IMR-90 (cell line): Measurements from ENCODE around the gene FLRT3. TPM values are rescaled to one million over a fixed set of nuclear protein-coding genes. Genes with fewer than 3 reads are reported as not detected.

Source experiments
- ATAC-seq: fragments of 200-7000 bp; cut with Tn5 transposase; 2 replicates; pipeline ENCODE4 v1.9.1; 2020; ENCODE audit warnings: low read depth, mild to moderate bottlenecking, moderate library complexity
- BruUV-seq: library from RNA; stranded (reverse); fragments of 400-500 nt; replicated peaks from 2 replicates; lab custom pipeline; 2021; lab: Mats Ljungman, UMichigan
- CTCF ChIA-PET: fragments of 300-600 bp; formaldehyde crosslinking; extraction: SDS; loops from one replicate; lab custom pipeline; 2021; ENCODE audit warnings: antibody characterized with exemption; lab: Yijun Ruan, JAX
- POLR2A ChIA-PET: fragments of 300-600 bp; sonication (Branson Sonifier 250); formaldehyde crosslinking; loops from one replicate; lab custom pipeline; 2022; ENCODE audit warnings: antibody characterized with exemption; ENCODE audit not compliant: unreplicated experiment; lab: Charles Lee
- DNase-seq: peaks from one replicate; pipeline ENCODE4 v3.0.0; 2013
- H2AFZ ChIP-seq: replicated peaks from 2 replicates; pipeline ENCODE3; 2013; ENCODE audit warnings: low read length, mild to moderate bottlenecking; ENCODE audit not compliant: poor library complexity
- H2AK5ac ChIP-seq: 2 replicates; pipeline ENCODE4 v1.6.1; 2013; ENCODE audit warnings: low read depth, low read length, inconsistent platforms
- H2AK9ac ChIP-seq: replicated peaks from 2 replicates; pipeline ENCODE3; 2013; ENCODE audit warnings: mild to moderate bottlenecking, low read depth, low read length, moderate library complexity; ENCODE audit not compliant: poor library complexity
- H2BK120ac ChIP-seq: 2 replicates; pipeline ENCODE4 v1.6.1; 2013; ENCODE audit warnings: low read depth, low read length, inconsistent platforms
- H2BK15ac ChIP-seq: 3 replicates; pipeline ENCODE4 v1.6.1; 2013; ENCODE audit warnings: low read depth, low read length, inconsistent platforms
- H2BK20ac ChIP-seq: 2 replicates; pipeline ENCODE4 v1.6.1; 2013; ENCODE audit warnings: low read depth, mild to moderate bottlenecking, inconsistent platforms, low read length, moderate library complexity
- H2BK5ac ChIP-seq: 2 replicates; pipeline ENCODE4 v1.6.1; 2013; ENCODE audit warnings: mild to moderate bottlenecking, low read depth, low read length, inconsistent platforms; ENCODE audit not compliant: poor library complexity, severe bottlenecking
- H3K14ac ChIP-seq: replicated peaks from 2 replicates; pipeline ENCODE4 v1.6.1; 2013; ENCODE audit warnings: low read depth, low read length, inconsistent platforms
- H3K18ac ChIP-seq: 2 replicates; pipeline ENCODE4 v1.6.1; 2013; ENCODE audit warnings: low read depth, low read length, control low read depth
- H3K23ac ChIP-seq: 2 replicates; pipeline ENCODE4 v1.6.1; 2013; ENCODE audit warnings: low read depth, low read length, inconsistent platforms
- H3K27ac ChIP-seq: 2 replicates; pipeline ENCODE4 v1.5.1; 2013; ENCODE audit warnings: mild to moderate bottlenecking, control low read depth, low read length; ENCODE audit not compliant: insufficient read depth
- H3K27me3 ChIP-seq: 2 replicates; pipeline ENCODE4 v1.6.1; 2013; ENCODE audit warnings: low read length; ENCODE audit not compliant: control insufficient read depth, insufficient read depth
- H3K36me3 ChIP-seq: 2 replicates; pipeline ENCODE4 v1.6.1; 2013; ENCODE audit warnings: low read length, mixed read lengths; ENCODE audit not compliant: control insufficient read depth, insufficient read depth
- H3K4ac ChIP-seq: 2 replicates; pipeline ENCODE4 v1.6.1; 2013; ENCODE audit warnings: low read depth, low read length, inconsistent platforms
- H3K4me1 ChIP-seq: 2 replicates; pipeline ENCODE4 v1.6.1; 2013; ENCODE audit warnings: low read length, mixed read lengths; ENCODE audit not compliant: control insufficient read depth, insufficient read depth
- H3K4me2 ChIP-seq: 2 replicates; pipeline ENCODE4 v1.6.1; 2013; ENCODE audit warnings: low read depth, mild to moderate bottlenecking, control low read depth, low read length, moderate library complexity
- H3K4me3 ChIP-seq: 2 replicates; pipeline ENCODE4 v1.5.1; 2013; ENCODE audit warnings: low read depth, mild to moderate bottlenecking, control low read depth, low read length, moderate library complexity; ENCODE audit not compliant: insufficient read depth
- H3K56ac ChIP-seq: 2 replicates; pipeline ENCODE4 v1.6.1; 2013; ENCODE audit warnings: low read length, inconsistent platforms; ENCODE audit not compliant: insufficient read depth; ENCODE audit errors: extremely low read depth
- H3K79me1 ChIP-seq, 2 experiments: 2 replicates each; pipeline ENCODE4 v1.6.1; 2013; ENCODE audit warnings: low read length in 2 of 2, inconsistent platforms in 1 of 2, low read depth in 1 of 2
- H3K9ac ChIP-seq: 2 replicates; pipeline ENCODE4 v1.6.1; 2013; ENCODE audit warnings: low read depth, low read length, control low read depth
- H3K9me1 ChIP-seq: 2 replicates; pipeline ENCODE4 v1.6.1; 2013; ENCODE audit warnings: low read length, inconsistent platforms; ENCODE audit not compliant: insufficient read depth
- H3K9me3 ChIP-seq: 2 replicates; pipeline ENCODE4 v1.6.1; 2013; ENCODE audit warnings: low read length; ENCODE audit not compliant: control insufficient read depth, insufficient read depth
- H4K20me1 ChIP-seq: 2 replicates; pipeline ENCODE4 v1.6.1; 2013; ENCODE audit warnings: low read length, inconsistent platforms; ENCODE audit not compliant: insufficient read depth
- H4K5ac ChIP-seq: 2 replicates; pipeline ENCODE4 v1.6.1; 2013; ENCODE audit warnings: mild to moderate bottlenecking, low read depth, low read length, control low read depth
- H4K8ac ChIP-seq, 2 experiments: 2 replicates each; pipeline ENCODE4 v1.6.1; 2013; ENCODE audit warnings: low read depth in 2 of 2, low read length in 2 of 2, control low read depth in 1 of 2, inconsistent platforms in 1 of 2
- H4K91ac ChIP-seq: 2 replicates; pipeline ENCODE4 v1.6.1; 2013; ENCODE audit warnings: low read depth, low read length, inconsistent platforms; ENCODE audit not compliant: insufficient read depth
- BHLHE40 ChIP-seq: fragments of 150-350 bp; IDR thresholded peaks from 2 replicates; pipeline ENCODE4 v1.6.1; 2016; ENCODE audit warnings: mild to moderate bottlenecking, low read depth, low read length
- CEBPB ChIP-seq: IDR thresholded peaks from 2 replicates; pipeline ENCODE4 v1.6.1; 2012; ENCODE audit warnings: low read depth, low read length, improper control_type of control experiment
- CHD1 ChIP-seq: IDR thresholded peaks from 2 replicates; pipeline ENCODE4 v1.6.1; 2012; ENCODE audit warnings: low read depth, low read length, improper control_type of control experiment
- CTCF ChIP-seq: conservative IDR thresholded peaks from 2 replicates; pipeline ENCODE4 v1.5.1; 2012; ENCODE audit warnings: mild to moderate bottlenecking, low read depth, low read length, improper control_type of control experiment
- ELK1 ChIP-seq: fragments of 150-350 bp; IDR thresholded peaks from 2 replicates; pipeline ENCODE4 v1.6.1; 2016; ENCODE audit warnings: low read depth, mild to moderate bottlenecking, low read length, moderate library complexity, borderline replicate concordance
- FOS ChIP-seq: fragments of 150-350 bp; IDR thresholded peaks from 2 replicates; pipeline ENCODE4 v1.6.1; 2016; ENCODE audit warnings: low read depth, low read length
- MAFK ChIP-seq: IDR thresholded peaks from 2 replicates; pipeline ENCODE4 v1.6.1; 2012; ENCODE audit warnings: low read depth, low read length, improper control_type of control experiment
- MAZ ChIP-seq: IDR thresholded peaks from 2 replicates; pipeline ENCODE4 v1.6.1; 2012; ENCODE audit warnings: low read depth, mild to moderate bottlenecking, low read length, improper control_type of control experiment, moderate library complexity, borderline replicate concordance
- MXI1 ChIP-seq: IDR thresholded peaks from 2 replicates; pipeline ENCODE4 v1.6.1; 2012; ENCODE audit warnings: low read depth, mild to moderate bottlenecking, low read length, moderate library complexity, borderline replicate concordance
- NFE2L2 ChIP-seq: fragments of 150-350 bp; IDR thresholded peaks from 2 replicates; pipeline ENCODE4 v1.6.1; 2016; ENCODE audit warnings: low read depth, mild to moderate bottlenecking, low read length
- POLR2A ChIP-seq: IDR thresholded peaks from 2 replicates; pipeline ENCODE4 v1.6.1; 2012; ENCODE audit warnings: mild to moderate bottlenecking, low read depth, low read length
- RAD21 ChIP-seq: IDR thresholded peaks from 2 replicates; pipeline ENCODE4 v1.6.1; 2012; ENCODE audit warnings: low read length, improper control_type of control experiment
- RCOR1 ChIP-seq: IDR thresholded peaks from 2 replicates; pipeline ENCODE4 v1.6.1; 2012; ENCODE audit warnings: mild to moderate bottlenecking, low read length, improper control_type of control experiment; ENCODE audit not compliant: insufficient replicate concordance
- RFX5 ChIP-seq: IDR thresholded peaks from 2 replicates; pipeline ENCODE4 v1.8.0; 2012; ENCODE audit warnings: low read depth, mild to moderate bottlenecking, low read length, moderate library complexity
- SMC3 ChIP-seq: fragments of 150-350 bp; IDR thresholded peaks from 2 replicates; pipeline ENCODE4 v1.6.1; 2016; ENCODE audit warnings: low read depth, mild to moderate bottlenecking, antibody characterized with exemption, low read length, moderate library complexity
- WGBS, 2 experiments: methylation state at CpG; one replicate each; pipeline versions ENCODE4 v1.1.5 to v1.1.7; 2013; ENCODE audit warnings: missing lambda C conversion rate in 2 of 2; ENCODE audit not compliant: insufficient read length in 1 of 2; ENCODE audit errors: extremely low coverage in 2 of 2; 5-methylcytosine and 5-hydroxymethylcytosine counted together
- dilution Hi-C: fragments of 300-500 bp; cut with HindIII; formaldehyde crosslinking; loops from one replicate; pipeline ENCODE4 v1.14.3; 2018; ENCODE audit warnings: low sequenced_read_pairs; ENCODE audit not compliant: unreplicated experiment
- in situ Hi-C: fragments of 300-500 bp; cut with MboI; formaldehyde crosslinking; loops from 3 replicates; pipeline ENCODE4 v1.14.3; 2019; ENCODE audit warnings: low sequenced_read_pairs, inconsistent platforms, mixed read lengths
- intact Hi-C: fragments of 100-400 bp; cut with micrococcal nuclease; formaldehyde crosslinking; loops from 2 replicates; pipeline ENCODE4 v1.10.0; 2022
- polyA plus RNA-seq, 3 experiments: library from polyadenylated mRNA; depleted of rRNA; stranded (reverse); fragments of >200 nt; gene quantifications; 2 replicates each; pipeline ENCODE4 v1.2.3, GENCODE V29; 2012; ENCODE audit warnings: low replicate concordance in 1 of 3
- total RNA-seq: library from RNA; depleted of rRNA; stranded (reverse); fragments of >200 nt; gene quantifications from 2 replicates; pipeline ENCODE4 v1.2.3, GENCODE V29; 2012
- TF ChIP-seq, protein P1 (sequence below): fragments of 150-350 bp; IDR thresholded peaks from 2 replicates; pipeline ENCODE4 v1.6.1; 2017; ENCODE audit warnings: mild to moderate bottlenecking, antibody characterized with exemption, low read length, low read depth

Gene FLRT3
- total and polyA plus RNA-seq, 2 of the 4 experiments (the other 2 are of a cell fraction): 1.8 to 6.6 TPM

- CTCF ChIA-PET: interaction anchor here (0.6 kb wide), 1 partner anchor 10 kb away, joined by 4 read pairs; no protein-coding TSS in a partner anchor
- H2AFZ ChIP-seq: no peak overlapping the region
- no peak overlapping the region for H3K23ac ChIP-seq
- H3K14ac ChIP-seq: no peak overlapping the region
- dilution Hi-C loops (no loop called here), in situ Hi-C loops (no loop called here), intact Hi-C loops (no loop called here)
- H4K20me1 ChIP-seq: no peaks in the 10 kb centered on the region
- no peak overlapping the region for H2AK9ac ChIP-seq
- DNase-seq (peak; percentile 4), ATAC-seq (no peak)
- no peak overlapping the region for H3K4ac ChIP-seq
- TF ChIP-seq, protein P1, sequence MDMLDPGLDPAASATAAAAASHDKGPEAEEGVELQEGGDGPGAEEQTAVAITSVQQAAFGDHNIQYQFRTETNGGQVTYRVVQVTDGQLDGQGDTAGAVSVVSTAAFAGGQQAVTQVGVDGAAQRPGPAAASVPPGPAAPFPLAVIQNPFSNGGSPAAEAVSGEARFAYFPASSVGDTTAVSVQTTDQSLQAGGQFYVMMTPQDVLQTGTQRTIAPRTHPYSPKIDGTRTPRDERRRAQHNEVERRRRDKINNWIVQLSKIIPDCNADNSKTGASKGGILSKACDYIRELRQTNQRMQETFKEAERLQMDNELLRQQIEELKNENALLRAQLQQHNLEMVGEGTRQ: no peak
- TF ChIP-seq MAZ: no peak
- no peak for TF ChIP-seq FOS
- TF ChIP-seq NFE2L2: no peak
- no peak for TF ChIP-seq SMC3
- TF ChIP-seq MXI1: no peak
- no peak for TF ChIP-seq RCOR1
- TF ChIP-seq CHD1: no peak
- no peak for TF ChIP-seq BHLHE40
- no peak for TF ChIP-seq MAFK
- TF ChIP-seq RAD21: no peak
- no peak for TF ChIP-seq CEBPB
- TF ChIP-seq POLR2A: no peak
- no peak for TF ChIP-seq CTCF
- no peak for TF ChIP-seq ELK1
- no peak for TF ChIP-seq RFX5
- H3K18ac ChIP-seq: no peak overlapping the region
- H2BK120ac ChIP-seq: no peak overlapping the region
- H3K9ac ChIP-seq: no peak overlapping the region
- H3K4me1 ChIP-seq: no peaks in the 10 kb centered on the region
- no CpG with 5 or more reads among the region's 2 CpGs for WGBS, 2 experiments
- H3K27me3 ChIP-seq: no peaks in the 10 kb centered on the region
- POLR2A ChIA-PET: no interaction called here
- H3K79me1 ChIP-seq: no peaks in the 10 kb centered on the region
- H2AK5ac ChIP-seq: no peak overlapping the region
- no TSS peak for BruUV-seq
- H3K9me3 ChIP-seq: no peaks in the 10 kb centered on the region
- H2BK20ac ChIP-seq: no peak overlapping the region
- no peak overlapping the region for H3K27ac ChIP-seq
- H4K91ac ChIP-seq: no peak overlapping the region
- no peak overlapping the region for H4K5ac ChIP-seq
- H3K9me1 ChIP-seq: no peaks in the 10 kb centered on the region
- no peak overlapping the region for H2BK5ac ChIP-seq
- no peak overlapping the region for H3K56ac ChIP-seq
- H4K8ac ChIP-seq: no peak overlapping the region
- no peaks in the 10 kb centered on the region for H3K36me3 ChIP-seq
- no peak overlapping the region for H2BK15ac ChIP-seq
- H3K4me2 ChIP-seq: no peak overlapping the region
- H3K4me3 ChIP-seq: no peak overlapping the region
Measured at GRCh38 chr20:14313341-14314020, 23.9 kb downstream of the FLRT3 start.
